Neutrophil (primary cell): Measurements from ENCODE around the gene ZNF536.

Source experiments
- H3K27ac ChIP-seq: fragments of 200-600 bp; sonication (generic); 2 replicates; pipeline ENCODE4 v1.5.1; 2016; ENCODE audit warnings: mild to moderate bottlenecking, moderate library complexity
- H3K27me3 ChIP-seq: fragments of 200-600 bp; sonication (generic); 2 replicates; pipeline ENCODE4 v1.6.0; 2016; ENCODE audit warnings: mild to moderate bottlenecking
- H3K36me3 ChIP-seq: fragments of 200-600 bp; sonication (generic); 2 replicates; pipeline ENCODE4 v1.5.1; 2017
- H3K4me1 ChIP-seq, 2 experiments: fragments of 200-600 bp in 1 of 2; sonication (generic) in 1 of 2; 1 replicate in 1 of 2; 2 replicates in 1 of 2; pipeline versions ENCODE4 v1.5.1 to v1.6.1; 2013 to 2016; ENCODE audit warnings: low read depth in 1 of 2, low read length in 1 of 2, mild to moderate bottlenecking in 1 of 2, moderate library complexity in 1 of 2; ENCODE audit not compliant: control insufficient read depth in 1 of 2, insufficient read depth in 1 of 2
- H3K4me3 ChIP-seq, 2 experiments: fragments of 200-600 bp in 1 of 2; sonication (generic) in 1 of 2; 1 replicate in 1 of 2; 2 replicates in 1 of 2; pipeline ENCODE4 v1.5.1; 2013 to 2016; ENCODE audit warnings: low read depth in 1 of 2, low read length in 1 of 2, mild to moderate bottlenecking in 1 of 2, moderate library complexity in 1 of 2
- H3K9me3 ChIP-seq: fragments of 200-600 bp; sonication (generic); 2 replicates; pipeline ENCODE4 v1.5.1; 2016
- TF ChIP-seq, protein P1 (sequence below): fragments of 200-600 bp; sonication (generic); IDR thresholded peaks from 2 replicates; pipeline ENCODE4 v1.5.1; 2016; ENCODE audit warnings: antibody characterized with exemption

The ZNF536 gene

DNA sequence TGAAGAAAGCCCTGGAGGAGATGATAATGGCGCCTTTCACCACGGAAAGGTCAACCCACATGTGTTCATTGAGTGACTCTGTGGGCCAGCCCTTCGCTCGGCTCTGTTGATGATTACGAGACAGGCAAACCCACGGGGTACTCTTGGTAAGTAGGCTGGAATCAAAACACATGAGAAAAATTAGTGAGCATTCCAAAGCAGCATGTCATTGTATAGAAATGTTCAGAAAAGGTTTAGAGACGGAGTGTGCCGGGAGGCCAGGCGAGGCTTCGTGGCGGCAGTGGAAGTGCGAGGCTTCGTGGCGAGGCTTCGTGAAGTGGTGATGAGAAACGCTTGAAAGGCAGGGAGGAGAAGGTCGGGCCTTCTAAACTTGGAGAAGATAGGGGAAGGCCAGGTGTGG, 144.3 kb downstream of the ZNF536 start:
- peaks cover 1% of the 10 kb centered on the region for H3K27me3 ChIP-seq
- H3K36me3 ChIP-seq, result no peaks in the 10 kb centered on the region
- H3K9me3 ChIP-seq, result no peaks in the 10 kb centered on the region
- no peak overlapping the region for H3K4me3 ChIP-seq
- no peak overlapping the region for H3K27ac ChIP-seq
- TF ChIP-seq, protein P1, sequence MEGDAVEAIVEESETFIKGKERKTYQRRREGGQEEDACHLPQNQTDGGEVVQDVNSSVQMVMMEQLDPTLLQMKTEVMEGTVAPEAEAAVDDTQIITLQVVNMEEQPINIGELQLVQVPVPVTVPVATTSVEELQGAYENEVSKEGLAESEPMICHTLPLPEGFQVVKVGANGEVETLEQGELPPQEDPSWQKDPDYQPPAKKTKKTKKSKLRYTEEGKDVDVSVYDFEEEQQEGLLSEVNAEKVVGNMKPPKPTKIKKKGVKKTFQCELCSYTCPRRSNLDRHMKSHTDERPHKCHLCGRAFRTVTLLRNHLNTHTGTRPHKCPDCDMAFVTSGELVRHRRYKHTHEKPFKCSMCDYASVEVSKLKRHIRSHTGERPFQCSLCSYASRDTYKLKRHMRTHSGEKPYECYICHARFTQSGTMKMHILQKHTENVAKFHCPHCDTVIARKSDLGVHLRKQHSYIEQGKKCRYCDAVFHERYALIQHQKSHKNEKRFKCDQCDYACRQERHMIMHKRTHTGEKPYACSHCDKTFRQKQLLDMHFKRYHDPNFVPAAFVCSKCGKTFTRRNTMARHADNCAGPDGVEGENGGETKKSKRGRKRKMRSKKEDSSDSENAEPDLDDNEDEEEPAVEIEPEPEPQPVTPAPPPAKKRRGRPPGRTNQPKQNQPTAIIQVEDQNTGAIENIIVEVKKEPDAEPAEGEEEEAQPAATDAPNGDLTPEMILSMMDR, result no peak
- H3K4me1 ChIP-seq, result no peaks in the 10 kb centered on the region

DNA sequence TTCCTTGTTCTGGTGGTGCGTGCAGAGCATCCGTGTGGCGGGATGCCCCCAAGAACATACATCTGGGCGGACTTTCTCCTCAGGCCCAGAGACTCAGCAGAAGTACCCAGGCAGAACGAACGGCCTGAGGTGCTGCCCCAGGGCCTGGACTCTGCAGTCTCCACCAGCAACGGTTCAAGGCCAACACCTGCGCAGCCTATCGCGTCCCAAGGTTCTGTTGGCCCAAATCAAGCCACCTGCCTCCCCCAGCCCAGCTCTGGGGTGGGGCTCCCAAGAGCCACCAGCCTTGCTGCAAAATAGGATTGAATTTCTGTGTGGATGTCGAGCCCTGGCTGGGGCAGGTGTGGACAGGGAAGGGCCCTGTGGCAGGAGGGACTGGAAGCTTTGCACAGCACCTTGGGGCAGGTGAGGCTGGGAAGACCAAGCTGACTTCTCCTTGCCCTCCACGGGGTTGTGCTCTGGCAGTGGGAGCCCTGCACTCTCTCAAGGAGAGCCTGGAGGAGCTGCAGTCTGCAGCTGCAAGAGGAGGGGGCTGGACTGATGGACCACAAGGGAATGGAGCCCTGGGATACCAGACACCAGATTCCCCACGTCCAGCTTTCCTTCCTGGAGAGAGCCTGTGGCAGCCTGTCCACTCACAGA, 146.9 kb downstream of the ZNF536 start:
- no peaks in the 10 kb centered on the region for H3K36me3 ChIP-seq
- H3K27ac ChIP-seq, result no peak overlapping the region
- no peaks in the 10 kb centered on the region for H3K4me1 ChIP-seq
- peaks cover 3% of the 10 kb centered on the region for H3K27me3 ChIP-seq
- TF ChIP-seq, protein P1, result no peak
- H3K4me3 ChIP-seq, result no peak overlapping the region
- no peaks in the 10 kb centered on the region for H3K9me3 ChIP-seq

DNA sequence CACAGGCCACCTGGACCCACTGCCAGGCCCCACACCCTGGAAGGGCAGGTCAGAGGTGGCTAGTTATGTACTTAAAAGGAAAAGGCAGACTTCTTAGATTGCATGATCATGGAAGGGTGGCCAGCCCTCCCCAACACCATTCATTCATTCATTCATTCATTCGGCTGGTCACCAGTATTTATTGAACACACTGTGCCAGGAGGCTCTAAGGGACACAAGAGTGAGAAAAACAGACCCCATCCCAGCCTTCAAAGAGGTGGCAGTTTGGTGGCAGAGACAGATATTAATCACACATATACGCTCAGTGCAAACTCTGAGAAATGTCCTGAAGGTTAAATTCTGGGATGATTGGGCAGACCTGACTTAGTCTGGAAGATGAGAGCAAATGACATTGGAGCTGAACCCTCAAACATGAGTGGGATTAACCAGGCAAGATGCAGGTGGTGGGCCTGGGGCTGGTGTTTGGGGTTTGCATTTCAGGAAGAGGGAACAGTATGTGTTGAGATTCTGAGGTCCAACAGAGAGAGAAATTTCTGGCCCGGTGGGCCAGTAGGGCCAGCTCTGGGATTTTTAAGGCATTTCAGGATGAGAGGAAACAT, 147.5 kb downstream of the ZNF536 start:
- Histone ChIP-seq H3K9me3 (no peaks in the 10 kb centered on the region), H3K36me3 (no peaks in the 10 kb centered on the region), H3K27me3 (peaks cover 3% of the 10 kb centered on the region), H3K4me1 (no peaks in the 10 kb centered on the region), H3K4me3 (no peak overlapping the region), H3K27ac (no peak overlapping the region)
- TF ChIP-seq, protein P1, result no peak

DNA sequence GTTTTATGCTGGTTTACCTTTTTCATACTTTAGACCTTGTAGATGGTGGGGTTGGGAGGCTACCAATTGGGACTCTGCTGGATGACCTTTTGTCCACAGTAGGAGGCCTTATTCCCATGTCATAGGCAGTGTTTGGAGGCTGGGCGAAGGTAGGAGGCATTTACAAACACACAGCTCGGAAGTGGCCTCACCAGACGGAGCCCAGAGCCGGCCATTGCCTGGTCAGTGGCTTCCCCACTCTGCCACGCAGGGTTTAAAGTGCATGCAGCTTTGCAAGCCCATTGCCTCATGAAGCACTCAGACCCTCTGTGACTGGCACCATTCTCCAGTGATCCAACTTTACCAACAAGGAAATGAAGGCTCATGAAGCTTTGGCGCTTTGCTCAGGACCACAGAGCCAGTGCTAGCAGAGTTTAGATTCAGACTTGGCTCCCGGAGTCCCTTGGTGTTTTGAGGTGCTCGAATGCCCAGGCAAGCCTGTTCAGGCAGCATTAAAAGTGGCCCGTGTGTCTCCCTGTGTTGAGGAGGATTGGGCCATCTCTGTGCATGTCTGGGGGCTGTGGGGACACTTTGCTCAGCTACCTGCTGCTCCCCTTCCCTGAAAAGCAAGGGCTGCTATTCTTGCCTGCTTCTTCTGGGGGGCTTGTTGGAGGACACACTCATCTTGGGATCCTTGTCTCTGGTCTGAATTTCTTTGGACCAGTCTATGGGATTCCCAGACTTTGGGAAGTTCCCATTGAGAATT, 148.7 kb downstream of the ZNF536 start:
- peaks cover 3% of the 10 kb centered on the region for H3K27me3 ChIP-seq
- H3K4me1 ChIP-seq, result no peaks in the 10 kb centered on the region
- no peaks in the 10 kb centered on the region for H3K36me3 ChIP-seq
- H3K4me3 ChIP-seq, result no peak overlapping the region
- no peaks in the 10 kb centered on the region for H3K9me3 ChIP-seq
- TF ChIP-seq, protein P1, result no peak
- H3K27ac ChIP-seq, result no peak overlapping the region

DNA sequence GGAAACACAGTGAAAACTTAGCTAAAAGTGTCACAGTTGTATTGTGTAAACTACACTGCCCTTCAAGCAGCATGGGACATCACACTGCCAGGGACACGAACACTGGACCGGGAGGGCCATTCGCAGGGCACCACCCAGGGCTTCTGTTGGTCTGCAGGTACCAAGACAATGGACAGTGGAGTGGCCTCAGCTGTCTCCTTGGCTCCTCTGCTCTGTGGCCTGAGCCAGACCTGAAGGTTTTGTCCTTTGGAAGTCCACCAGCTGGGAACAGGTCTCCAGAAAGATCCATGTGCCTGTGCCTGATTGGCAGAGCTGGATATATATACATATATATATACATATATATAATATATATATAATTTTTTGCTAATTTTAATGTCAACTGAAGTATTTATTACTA, 149.8 kb downstream of the ZNF536 start:
- Histone ChIP-seq H3K4me3 (no peak overlapping the region), H3K4me1 (no peaks in the 10 kb centered on the region), H3K36me3 (no peaks in the 10 kb centered on the region), H3K9me3 (no peaks in the 10 kb centered on the region), H3K27me3 (peaks cover 3% of the 10 kb centered on the region), H3K27ac (no peak overlapping the region)
- TF ChIP-seq, protein P1, result no peak
